Urinary bladder (tissue), 4 donors: ENCODE data around the gene RMDN2. TPM values are rescaled to one million over a fixed set of nuclear protein-coding genes. Genes with fewer than 3 reads are reported as not detected.

ENCODE experiments used
- DNase-seq: peaks from one replicate; pipeline ENCODE4 v3.0.0-alpha.2; 2015; ENCODE audit errors: extremely low spot score
- H3K27ac ChIP-seq: one replicate; pipeline ENCODE4 v1.5.1; 2013; ENCODE audit warnings: low read depth, mild to moderate bottlenecking, moderate library complexity
- H3K36me3 ChIP-seq: one replicate; pipeline ENCODE4 v1.6.1; 2013; ENCODE audit warnings: mild to moderate bottlenecking, moderate library complexity; ENCODE audit not compliant: insufficient read depth
- H3K4me1 ChIP-seq: one replicate; pipeline ENCODE4 v1.6.1; 2013; ENCODE audit warnings: mild to moderate bottlenecking, moderate library complexity; ENCODE audit not compliant: insufficient read depth
- H3K4me3 ChIP-seq: one replicate; pipeline ENCODE4 v1.5.1; 2013; ENCODE audit warnings: low read depth, low read length
- WGBS: extraction: QIAGEN DNeasy Blood & Tissue Kit; methylation state at CpG from one replicate; pipeline ENCODE4 v1.1.7; 2013; 5-methylcytosine and 5-hydroxymethylcytosine counted together
- polyA plus RNA-seq: library from polyadenylated mRNA; stranded (reverse); fragments of 200-250 nt; gene quantifications from one replicate; pipeline ENCODE4 v1.2.3, GENCODE V29; 2013
- total RNA-seq: library from RNA; depleted of rRNA; stranded (reverse); fragments of >200 nt; gene quantifications from one replicate; pipeline ENCODE4 v1.2.3, GENCODE V29; 2014
- donor health status: healthy with polysubstance abuse.
- donor health status: healthy.

The RMDN2 gene
- total and polyA plus RNA-seq, 2 donors, result 6.4 to 17.7 TPM

GRCh38 chr2:38033646-38034045, 108.6 kb downstream of the RMDN2 start:
- no peak overlapping the region for H3K4me3 ChIP-seq
- 44% methylated on average over 2 of the region's 2 CpGs for WGBS
- no peak overlapping the region for H3K27ac ChIP-seq
- no peaks in the 10 kb centered on the region for H3K4me1 ChIP-seq
- no peak for DNase-seq
- H3K36me3 ChIP-seq, result no peaks in the 10 kb centered on the region

- H3K36me3 ChIP-seq, result no peaks in the 10 kb centered on the region
- H3K27ac ChIP-seq, result no peak overlapping the region
- H3K4me3 ChIP-seq, result no peak overlapping the region
- H3K4me1 ChIP-seq, result no peaks in the 10 kb centered on the region
- no peak for DNase-seq
- 83% methylated on average over 7 of the region's 7 CpGs for WGBS
These were observed 110.9 kb downstream of the RMDN2 start for GRCh38 chr2:38035968-38036367.

GRCh38 chr2:38037325-38037724, 112.2 kb downstream of the RMDN2 start:
- 94% methylated on average over 4 of the region's 4 CpGs for WGBS
- H3K27ac ChIP-seq, result no peak overlapping the region
- H3K4me3 ChIP-seq, result no peak overlapping the region
- H3K36me3 ChIP-seq, result no peaks in the 10 kb centered on the region
- no peaks in the 10 kb centered on the region for H3K4me1 ChIP-seq
- DNase-seq, result no peak

- WGBS, result 19% methylated on average over 38 of the region's 38 CpGs
- no peak for DNase-seq
- Histone ChIP-seq H3K4me3 (peak overlapping the region; percentile 30), H3K4me1 (no peaks in the 10 kb centered on the region), H3K36me3 (no peaks in the 10 kb centered on the region), H3K27ac (no peak overlapping the region)
These were observed 112.9 kb downstream of the RMDN2 start for GRCh38 chr2:38037757-38038621.

- H3K27ac ChIP-seq, result no peak overlapping the region
These were observed 113.6 kb downstream of the RMDN2 start for GRCh38 chr2:38038682-38039081.

GRCh38 chr2:38039121-38039910, 114.2 kb downstream of the RMDN2 start:
- no peak overlapping the region for H3K27ac ChIP-seq
- WGBS, result 88% methylated on average over 9 of the region's 9 CpGs
- H3K36me3 ChIP-seq, result no peaks in the 10 kb centered on the region
- H3K4me1 ChIP-seq, result no peaks in the 10 kb centered on the region
- DNase-seq, result no peak
- no peak overlapping the region for H3K4me3 ChIP-seq

More at GRCh38 chr2:38038682-38039081, 113.6 kb downstream of the RMDN2 start:
- no peak overlapping the region for H3K4me3 ChIP-seq
- no peak for DNase-seq
- WGBS, result 77% methylated on average over 5 of the region's 5 CpGs
- H3K36me3 ChIP-seq, result no peaks in the 10 kb centered on the region
- no peaks in the 10 kb centered on the region for H3K4me1 ChIP-seq

GRCh38 chr2:38045811-38046210, 120.7 kb downstream of the RMDN2 start:
- no peaks in the 10 kb centered on the region for H3K36me3 ChIP-seq
- DNase-seq, result no peak
- no peak overlapping the region for H3K4me3 ChIP-seq
- WGBS, result 89% methylated on average over 4 of the region's 4 CpGs
- H3K4me1 ChIP-seq, result no peaks in the 10 kb centered on the region
- H3K27ac ChIP-seq, result no peak overlapping the region

GRCh38 chr2:38056216-38056615, 131.1 kb downstream of the RMDN2 start:
- H3K36me3 ChIP-seq, result no peaks in the 10 kb centered on the region
- no peaks in the 10 kb centered on the region for H3K4me1 ChIP-seq
- DNase-seq, result no peak
- no peak overlapping the region for H3K27ac ChIP-seq
- 60% methylated on average over 3 of the region's 3 CpGs for WGBS
- no peak overlapping the region for H3K4me3 ChIP-seq

- no peak for DNase-seq
- 79% methylated on average over 3 of the region's 3 CpGs for WGBS
- no peaks in the 10 kb centered on the region for H3K4me1 ChIP-seq
- no peak overlapping the region for H3K4me3 ChIP-seq
- H3K36me3 ChIP-seq, result no peaks in the 10 kb centered on the region
- no peak overlapping the region for H3K27ac ChIP-seq
These were observed 132.7 kb downstream of the RMDN2 start for GRCh38 chr2:38057651-38058410.

GRCh38 chr2:38060236-38061018, 135.3 kb downstream of the RMDN2 start:
- no peaks in the 10 kb centered on the region for H3K36me3 ChIP-seq
- WGBS, result 80% methylated on average over 5 of the region's 5 CpGs
- no peak overlapping the region for H3K4me3 ChIP-seq
- no peak overlapping the region for H3K27ac ChIP-seq
- DNase-seq, result no peak
- no peaks in the 10 kb centered on the region for H3K4me1 ChIP-seq

- Histone ChIP-seq H3K4me3 (no peak overlapping the region), H3K36me3 (peaks cover 1% of the 10 kb centered on the region), H3K27ac (no peak overlapping the region), H3K4me1 (no peaks in the 10 kb centered on the region)
- no peak for DNase-seq
- 85% methylated on average over 5 of the region's 5 CpGs for WGBS
These were observed 139.9 kb downstream of the RMDN2 start for GRCh38 chr2:38064801-38065501.

- no peak for DNase-seq
- no peak overlapping the region for H3K27ac ChIP-seq
- no peaks in the 10 kb centered on the region for H3K4me1 ChIP-seq
- peaks cover 1% of the 10 kb centered on the region for H3K36me3 ChIP-seq
- H3K4me3 ChIP-seq, result no peak overlapping the region
- WGBS, result 89% methylated on average over 6 of the region's 6 CpGs
These were observed 140.5 kb downstream of the RMDN2 start for GRCh38 chr2:38065502-38066135.
